MM.1S (cell line): ENCODE measurements around the gene CAV1.

Experiments
- DNase-seq: peaks from one replicate; pipeline ENCODE4 v3.0.0-alpha.2; 2015
- H2AFZ ChIP-seq: fragments of 300-600 bp; sonication (generic); 2 replicates; pipeline ENCODE4 v1.6.0; 2016; ENCODE audit warnings: antibody characterized with exemption, low read length
- H3F3A ChIP-seq: fragments of 300-600 bp; sonication (generic); 2 replicates; pipeline ENCODE4 v1.6.1; 2016; ENCODE audit warnings: mild to moderate bottlenecking, antibody characterized with exemption, low read length, moderate library complexity, mixed read lengths; ENCODE audit not compliant: insufficient read depth
- H3K27ac ChIP-seq: fragments of 300-600 bp; sonication (generic); 2 replicates; pipeline ENCODE4 v1.5.1; 2016; ENCODE audit warnings: mild to moderate bottlenecking, low read length
- H3K27me3 ChIP-seq: fragments of 300-600 bp; sonication (generic); replicated peaks from 2 replicates; pipeline ENCODE4 v1.6.0; 2016; ENCODE audit warnings: low read length; ENCODE audit not compliant: insufficient read depth
- H3K36me3 ChIP-seq: fragments of 300-600 bp; sonication (generic); replicated peaks from 2 replicates; pipeline ENCODE4 v1.6.1; 2016; ENCODE audit warnings: mild to moderate bottlenecking, low read length, mixed read lengths; ENCODE audit not compliant: insufficient read depth
- H3K4me1 ChIP-seq: fragments of 300-600 bp; sonication (generic); 2 replicates; pipeline ENCODE4 v1.6.1; 2016; ENCODE audit warnings: low read length, mixed read lengths
- H3K4me2 ChIP-seq: fragments of 300-600 bp; sonication (generic); 2 replicates; pipeline ENCODE4 v1.6.0; 2016; ENCODE audit warnings: low read depth, low read length
- H3K4me3 ChIP-seq: fragments of 300-600 bp; sonication (generic); 2 replicates; pipeline ENCODE4 v1.5.1; 2016; ENCODE audit warnings: low read length, mixed read lengths
- H3K79me2 ChIP-seq: fragments of 300-600 bp; sonication (generic); 2 replicates; pipeline ENCODE4 v1.6.1; 2016; ENCODE audit warnings: mixed run types, low read length, mixed read lengths
- H3K9ac ChIP-seq: fragments of 300-600 bp; sonication (generic); 2 replicates; pipeline ENCODE4 v1.6.1; 2016; ENCODE audit warnings: low read length, mixed read lengths
- H3K9me2 ChIP-seq: fragments of 300-600 bp; sonication (generic); replicated peaks from 2 replicates; pipeline ENCODE4 v1.6.1; 2016; ENCODE audit warnings: mild to moderate bottlenecking, low read length, mixed read lengths; ENCODE audit not compliant: insufficient read depth
- H3K9me3 ChIP-seq: fragments of 300-600 bp; sonication (generic); replicated peaks from 2 replicates; pipeline ENCODE4 v1.6.1; 2016; ENCODE audit warnings: mild to moderate bottlenecking, low read length, mixed read lengths; ENCODE audit not compliant: insufficient read depth
- H4K20me1 ChIP-seq: fragments of 300-600 bp; sonication (generic); 2 replicates; pipeline ENCODE4 v1.6.1; 2016; ENCODE audit warnings: mild to moderate bottlenecking, low read length, moderate library complexity, mixed read lengths; ENCODE audit not compliant: insufficient read depth
- CTCF ChIP-seq: fragments of 300-600 bp; sonication (generic); IDR thresholded peaks from 2 replicates; pipeline ENCODE4 v1.5.1; 2016; ENCODE audit warnings: antibody characterized with exemption, low read length, mixed read lengths
- EZH2 ChIP-seq: fragments of 300-600 bp; sonication (generic); optimal IDR thresholded peaks from 2 replicates; pipeline ENCODE3; 2017; ENCODE audit warnings: low read depth, mild to moderate bottlenecking, antibody characterized with exemption, low read length, mixed read lengths
- EZH2phosphoT487 ChIP-seq: fragments of 300-600 bp; sonication (generic); IDR thresholded peaks from 2 replicates; pipeline ENCODE4 v1.6.1; 2018; ENCODE audit warnings: antibody characterized with exemption, low read length

CAV1 gene

GRCh38 chr7:116557066-116557585, 32.3 kb downstream of the CAV1 start:
- Histone ChIP-seq H3K4me1 (no peaks in the 10 kb centered on the region), H3K4me2 (no peak overlapping the region), H3K36me3 (peaks cover 7% of the 10 kb centered on the region; the same call in 1 of the 2 replicates), H3K27ac (no peak overlapping the region), H3K9me2 (no peaks in the 10 kb centered on the region), H3K4me3 (no peak overlapping the region), H3K9me3 (no peaks in the 10 kb centered on the region), H2AFZ (no peak overlapping the region), H3K9ac (no peak overlapping the region), H3K79me2 (0 out of 2 replicates have a peak, but pooled peaks cover 5% of the 10 kb centered on the region), H3F3A (no peaks in the 10 kb centered on the region), H3K27me3 (no peaks in the 10 kb centered on the region), H4K20me1 (no peaks in the 10 kb centered on the region)
- DNase-seq, result no peak
- no peak for TF ChIP-seq EZH2
- TF ChIP-seq CTCF, result no peak
- no peak for TF ChIP-seq EZH2phosphoT487

DNA sequence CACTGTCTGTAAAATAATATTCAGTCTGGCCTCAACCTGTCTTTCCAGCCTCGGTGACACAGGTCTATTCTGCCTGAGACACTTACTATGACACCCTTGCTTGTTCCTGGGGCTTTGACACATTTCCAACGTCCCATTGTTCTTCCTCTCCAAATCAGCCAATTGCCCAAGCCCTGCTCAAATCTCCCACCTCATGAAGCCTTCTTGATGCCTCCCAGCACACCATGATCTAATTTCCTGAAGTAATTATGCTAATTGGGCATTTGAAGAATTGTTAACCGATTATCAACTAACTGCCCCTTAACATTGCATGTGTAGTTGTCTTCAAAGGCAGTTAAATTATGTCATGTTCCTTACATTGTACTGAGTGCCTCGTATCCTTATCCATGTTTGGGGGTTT, 33.1 kb downstream of the CAV1 start:
- Histone ChIP-seq H3K4me1 (no peaks in the 10 kb centered on the region), H3K9me2 (no peaks in the 10 kb centered on the region), H3K27me3 (no peaks in the 10 kb centered on the region), H3K9ac (no peak overlapping the region), H3K4me3 (no peak overlapping the region), H3K4me2 (no peak overlapping the region), H4K20me1 (no peaks in the 10 kb centered on the region), H2AFZ (no peak overlapping the region), H3K36me3 (peaks cover 7% of the 10 kb centered on the region; the same call in 1 of the 2 replicates), H3F3A (no peaks in the 10 kb centered on the region), H3K27ac (no peak overlapping the region), H3K79me2 (0 out of 2 replicates have a peak, but pooled peaks cover 5% of the 10 kb centered on the region), H3K9me3 (no peaks in the 10 kb centered on the region)
- TF ChIP-seq EZH2 (no peak), EZH2phosphoT487 (no peak), CTCF (no peak)
- DNase-seq, result no peak

- no peaks in the 10 kb centered on the region for H3K9me3 ChIP-seq
- TF ChIP-seq EZH2, result no peak
- no peak for TF ChIP-seq EZH2phosphoT487
- TF ChIP-seq CTCF, result no peak
- 0 out of 2 replicates have a peak, but pooled peaks cover 5% of the 10 kb centered on the region for H3K79me2 ChIP-seq
- DNase-seq, result no peak
- H3K9ac ChIP-seq, result no peak overlapping the region
- no peaks in the 10 kb centered on the region for H3K9me2 ChIP-seq
- no peak overlapping the region for H3K27ac ChIP-seq
- no peak overlapping the region for H3K4me3 ChIP-seq
- no peak overlapping the region for H3K4me2 ChIP-seq
- no peaks in the 10 kb centered on the region for H3K4me1 ChIP-seq
- no peaks in the 10 kb centered on the region for H4K20me1 ChIP-seq
- peaks cover 7% of the 10 kb centered on the region; the same call in 1 of the 2 replicates for H3K36me3 ChIP-seq
- H3K27me3 ChIP-seq, result no peaks in the 10 kb centered on the region
- no peak overlapping the region for H2AFZ ChIP-seq
- H3F3A ChIP-seq, result no peaks in the 10 kb centered on the region
These were observed 35.5 kb downstream of the CAV1 start for GRCh38 chr7:116560021-116560970.
